Esophagus squamous epithelium (tissue), 5 donors: ENCODE data around the gene MACROH2A2. TPM values are rescaled to one million over a fixed set of nuclear protein-coding genes. Genes with fewer than 3 reads are reported as not detected.
"Not testable (repeated sequence)": the region's sequence is repeated elsewhere in the genome, so short reads cannot be mapped to it uniquely, and the experiment has no call there.

ENCODE experiments used
- DNase-seq: peaks from one replicate; lab custom pipeline; 2025; lab: John Stamatoyannopoulos, UW
- H3K27ac ChIP-seq, 4 donors: fragments of 200-600 bp; sonication (generic); one replicate each; pipeline ENCODE4 v1.5.1; 2016 to 2019; ENCODE audit warnings: mild to moderate bottlenecking in 1 of 4
- H3K27me3 ChIP-seq, 4 donors: fragments of 200-600 bp; sonication (generic); 1 replicate in 3 of 4; 2 replicates in 1 of 4; pipeline versions ENCODE4 v1.5.1 to v1.6.0; 2017 to 2021; ENCODE audit warnings: antibody characterized with exemption in 1 of 4
- H3K36me3 ChIP-seq, 3 donors: fragments of 200-600 bp; sonication (generic); one replicate each; pipeline ENCODE4 v1.5.1; 2016 to 2019
- H3K4me1 ChIP-seq, 3 donors: fragments of 200-600 bp; sonication (generic); one replicate each; pipeline ENCODE4 v1.5.1; 2017 to 2019
- H3K4me3 ChIP-seq, 4 donors: fragments of 200-600 bp; sonication (generic); 1 replicate in 3 of 4; 2 replicates in 1 of 4; pipeline ENCODE4 v1.5.1; 2016 to 2019; ENCODE audit warnings: mild to moderate bottlenecking in 2 of 4, moderate library complexity in 1 of 4
- H3K9me3 ChIP-seq, 3 donors: fragments of 200-600 bp; sonication (generic); one replicate each; pipeline ENCODE4 v1.5.1; 2016 to 2019
- CTCF ChIP-seq, 6 experiments: fragments of 450-650 bp in 4 of 6; fragments of 200-600 bp in 2 of 6; sonication (generic) in 2 of 6; IDR thresholded peaks; one replicate each; pipeline ENCODE4 v1.5.1; 2016 to 2019; ENCODE audit warnings: antibody characterized with exemption in 6 of 6, mild to moderate bottlenecking in 4 of 6, moderate library complexity in 4 of 6
- POLR2A ChIP-seq, 4 donors: fragments of 450-650 bp; IDR thresholded peaks; one replicate each; pipeline ENCODE4 v1.6.1; 2017; ENCODE audit warnings: antibody characterized with exemption in 4 of 4, mild to moderate bottlenecking in 4 of 4, moderate library complexity in 3 of 4
- WGBS, 2 donors: methylation state at CpG; one replicate each; pipeline ENCODE4 v1.1.5; 2018; 5-methylcytosine and 5-hydroxymethylcytosine counted together
- intact Hi-C: fragments of 100-400 bp; cut with DNase I; formaldehyde crosslinking; loops from one replicate; pipeline ENCODE4 v1.15.0; 2022
- total RNA-seq, 4 donors: library from RNA; depleted of rRNA; stranded (reverse); fragments of >200 nt; gene quantifications; one replicate each; pipeline ENCODE4 v1.1.0, GENCODE V29; 2016
- donor health status: DM: yes; HTN: yes; CAD: no.

Gene MACROH2A2
- total RNA-seq, 4 donors from 2014 or later, result 19.8 to 32.0 (median 22.4) TPM

DNA sequence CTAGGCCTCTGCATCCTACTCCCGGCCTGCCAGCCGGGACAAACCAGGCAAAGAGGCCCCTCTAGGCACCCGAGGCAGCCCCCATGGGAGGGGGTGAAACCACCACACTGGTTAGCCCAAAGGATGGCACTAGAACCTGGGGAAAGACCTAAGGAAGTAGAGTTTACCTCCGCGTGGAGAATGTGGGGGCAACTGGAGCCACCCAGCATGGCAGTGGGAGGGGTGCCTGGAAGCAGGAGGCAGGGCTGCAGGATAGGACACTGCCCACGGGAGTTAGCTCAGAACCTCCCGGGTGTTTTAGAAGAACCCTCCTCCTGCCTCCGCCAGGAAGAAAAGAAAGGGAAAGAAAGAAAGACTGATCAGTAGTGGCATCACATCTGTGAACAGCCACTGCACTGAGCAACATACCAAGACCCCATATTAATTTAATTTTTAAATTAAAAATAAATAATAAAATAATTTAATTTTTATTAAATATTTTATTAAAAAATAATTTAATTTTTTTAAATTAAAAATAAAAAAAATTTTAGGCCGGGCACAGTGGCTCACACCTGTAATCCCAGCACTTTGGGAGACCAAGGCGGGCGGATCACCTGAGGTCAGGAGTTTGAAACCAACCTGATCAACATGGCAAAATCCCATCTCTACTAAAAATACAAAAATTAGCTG lies 68.8 kb downstream of the MACROH2A2 start:
- Histone ChIP-seq H3K4me1 (peaks cover 0 to 42% (median 5%) of the 10 kb centered on the region in 3 donors), H3K27ac (peak overlapping the region in 2 of 4 donors; percentile 47 to 65), H3K4me3 (no peak overlapping the region), H3K36me3 (peaks cover 0 to 55% (median 9%) of the 10 kb centered on the region in 3 donors), H3K27me3 (no peaks in the 10 kb centered on the region), H3K9me3 (no peaks in the 10 kb centered on the region)
- DNase-seq, result no peak
- 68 to 80% methylated on average over 11 of the region's 11 CpGs for WGBS, 2 donors
- TF ChIP-seq CTCF (IDR thresholded peaks at IDR 0.05) (no peak), POLR2A (IDR thresholded peaks at IDR 0.05) (no peak)
- intact Hi-C loops, result no loop called here

DNA sequence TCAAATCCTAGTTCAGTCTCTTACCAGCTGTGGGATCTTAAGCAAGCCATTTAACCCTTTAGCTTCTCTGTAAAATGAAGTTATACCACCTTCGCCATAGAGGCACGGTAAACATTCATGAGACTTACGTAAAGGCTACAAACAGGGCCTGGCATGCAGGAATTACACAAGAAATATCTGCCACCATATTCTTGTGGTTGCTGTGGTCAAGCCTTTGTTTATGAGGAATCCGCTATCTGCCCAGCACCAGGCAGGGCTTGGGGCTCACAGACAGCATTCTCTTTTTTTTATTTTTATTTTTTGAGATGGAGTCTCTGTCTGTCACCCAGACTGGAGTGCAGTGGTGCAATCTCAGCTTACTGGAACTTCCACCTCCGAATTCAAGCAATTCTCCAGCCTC lies 70.1 kb downstream of the MACROH2A2 start:
- Histone ChIP-seq H3K9me3 (no peaks in the 10 kb centered on the region), H3K27ac (peak overlapping the region in 2 of 4 donors; percentile 9 to 34), H3K4me1 (peaks cover 0 to 40% (median 5%) of the 10 kb centered on the region in 3 donors), H3K36me3 (peaks cover 0 to 47% (median under 1%) of the 10 kb centered on the region in 3 donors), H3K27me3 (no peaks in the 10 kb centered on the region), H3K4me3 (no peak overlapping the region)
- WGBS, 2 donors, result 84 to 98% methylated on average over 5 of the region's 5 CpGs
- intact Hi-C loops, result no loop called here
- TF ChIP-seq POLR2A (IDR thresholded peaks at IDR 0.05), result no peak
- no peak for TF ChIP-seq CTCF (IDR thresholded peaks at IDR 0.05)
- no peak for DNase-seq

- Histone ChIP-seq H3K4me1 (peaks cover 0 to 40% (median 5%) of the 10 kb centered on the region in 3 donors), H3K36me3 (peaks cover 0 to 47% (median 0%) of the 10 kb centered on the region in 3 donors), H3K27ac (peak overlapping the region in 2 of 4 donors; percentile 32 to 34)
- whole genome bisulfite sequencing, 2 donors, result 89 to 95% methylated on average over 5 to 8 of the region's 9 CpGs
- DNase-seq, H3K9me3 ChIP-seq, H3K27me3 ChIP-seq, intact Hi-C loops, H3K4me3 ChIP-seq: not testable (repeated sequence)
Observed at GRCh38 chr10:70123166-70123565, 70.5 kb downstream of the MACROH2A2 start.

DNA sequence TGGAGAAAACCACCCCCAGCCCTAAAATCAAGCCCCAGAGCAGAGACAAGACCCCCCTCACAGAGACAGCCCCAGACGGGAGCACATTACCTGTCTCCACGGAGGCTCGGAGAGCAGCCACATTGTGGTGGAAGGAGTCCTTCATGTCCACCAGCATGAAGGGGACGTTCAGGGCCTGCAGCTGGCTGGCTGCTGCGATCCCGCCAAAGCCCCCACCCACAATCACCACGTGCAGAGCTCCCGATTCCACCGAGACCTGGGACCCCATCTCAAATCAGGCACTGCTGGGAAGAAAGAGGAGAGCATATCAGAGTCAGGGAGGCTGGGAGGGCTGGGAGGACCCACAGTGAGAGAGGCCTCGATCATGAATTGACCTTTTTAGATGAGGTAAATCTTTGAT lies 71.2 kb downstream of the MACROH2A2 start:
- DNase-seq, result no peak
- no peak for TF ChIP-seq CTCF (IDR thresholded peaks at IDR 0.05)
- WGBS, 2 donors, result 53 to 90% methylated on average over 2 to 10 of the region's 10 CpGs
- H3K4me1 ChIP-seq, result peaks cover 0 to 40% (median 5%) of the 10 kb centered on the region in 3 donors
- intact Hi-C loops, result no loop called here
- no peak overlapping the region for H3K4me3 ChIP-seq
- H3K36me3 ChIP-seq, result peaks cover 0 to 50% (median 0%) of the 10 kb centered on the region in 3 donors
- H3K9me3 ChIP-seq, result no peaks in the 10 kb centered on the region
- H3K27ac ChIP-seq, result peak overlapping the region in 2 of 4 donors; percentile 18 to 32
- H3K27me3 ChIP-seq, result no peaks in the 10 kb centered on the region

GRCh38 chr10:70124415-70124814 lies 71.8 kb downstream of the MACROH2A2 start:
- H3K36me3 ChIP-seq, result peaks cover 0 to 46% (median 0%) of the 10 kb centered on the region in 3 donors
- 92% methylated on average over 1 of the region's 1 CpG for WGBS, 2 donors

More at GRCh38 chr10:70124415-70124814, 71.8 kb downstream of the MACROH2A2 start:
- intact Hi-C loops, result no loop called here
- no peak overlapping the region for H3K4me3 ChIP-seq
- no peak for DNase-seq
- H3K9me3 ChIP-seq, result no peaks in the 10 kb centered on the region
- H3K27ac ChIP-seq, result peak overlapping the region in 1 of 4 donors; percentile 37
- peaks cover 0 to 35% (median 5%) of the 10 kb centered on the region in 3 donors for H3K4me1 ChIP-seq
- H3K27me3 ChIP-seq, result no peaks in the 10 kb centered on the region
- no peak for TF ChIP-seq CTCF (IDR thresholded peaks at IDR 0.05)
- no peak for TF ChIP-seq POLR2A (IDR thresholded peaks at IDR 0.05)
